AG04450 (cell line): Measurements from ENCODE around the gene CRPPA. TPM values are rescaled to one million over a fixed set of nuclear protein-coding genes. Genes with fewer than 3 reads are reported as not detected.
"Not testable (repeated sequence)": the region's sequence is repeated elsewhere in the genome, so short reads cannot be mapped to it uniquely, and the experiment has no call there.

Source experiments
- CTCF ChIA-PET: fragments of 300-600, 350-600 bp; formaldehyde crosslinking; extraction: SDS; loops from one replicate; lab custom pipeline; 2022; ENCODE audit warnings: antibody characterized with exemption, inconsistent platforms; lab: Charles Lee
- POLR2A ChIA-PET: fragments of 350-600 bp; formaldehyde crosslinking; extraction: SDS; loops from one replicate; lab custom pipeline; 2021; ENCODE audit warnings: antibody characterized with exemption, inconsistent platforms; lab: Yijun Ruan, JAX
- DNase-seq: peaks from one replicate; pipeline ENCODE4 v3.0.0-alpha.2; 2011; ENCODE audit warnings: low read depth, low spot score
- H3K27ac ChIP-seq: one replicate; pipeline ENCODE4 v1.5.1; 2012; ENCODE audit warnings: low read depth, low read length, control low read depth
- H3K27me3 ChIP-seq: one replicate; pipeline ENCODE4 v1.6.0; 2012; ENCODE audit warnings: low read length; ENCODE audit not compliant: control insufficient read depth, insufficient read depth
- H3K4me3 ChIP-seq: 2 replicates; pipeline ENCODE4 v1.5.1; 2011; ENCODE audit warnings: mild to moderate bottlenecking, low read depth, low read length, control low read depth
- H3K9me3 ChIP-seq: 2 replicates; pipeline ENCODE4 v1.5.1; 2012; ENCODE audit warnings: low read length; ENCODE audit not compliant: control insufficient read depth, insufficient read depth
- CTCF ChIP-seq: IDR thresholded peaks from 2 replicates; pipeline ENCODE4 v1.5.1; 2011; ENCODE audit warnings: low read depth, low read length, control low read depth, inconsistent platforms
- polyA plus RNA-seq: library from polyadenylated mRNA; depleted of rRNA; stranded (reverse); fragments of >200 nt; gene quantifications from 2 replicates; pipeline ENCODE4 v1.2.3, GENCODE V29; 2011

Gene CRPPA
- polyA plus RNA-seq, 1 experiment = 0.92 TPM

GRCh38 chr7:16462431-16462889 is 41.1 kb upstream of the CRPPA start:
- TF ChIP-seq CTCF = no peak
- POLR2A ChIA-PET = no interaction called here
- CTCF ChIA-PET = interaction anchor here (1.1 kb wide), 1 partner anchor 102 kb away, joined by 5 read pairs; no protein-coding TSS in a partner anchor
- no peaks in the 10 kb centered on the region for H3K27me3 ChIP-seq
- no peak overlapping the region for H3K27ac ChIP-seq
- no peaks in the 10 kb centered on the region for H3K9me3 ChIP-seq
- no peak for DNase-seq
- no peak overlapping the region for H3K4me3 ChIP-seq

DNA sequence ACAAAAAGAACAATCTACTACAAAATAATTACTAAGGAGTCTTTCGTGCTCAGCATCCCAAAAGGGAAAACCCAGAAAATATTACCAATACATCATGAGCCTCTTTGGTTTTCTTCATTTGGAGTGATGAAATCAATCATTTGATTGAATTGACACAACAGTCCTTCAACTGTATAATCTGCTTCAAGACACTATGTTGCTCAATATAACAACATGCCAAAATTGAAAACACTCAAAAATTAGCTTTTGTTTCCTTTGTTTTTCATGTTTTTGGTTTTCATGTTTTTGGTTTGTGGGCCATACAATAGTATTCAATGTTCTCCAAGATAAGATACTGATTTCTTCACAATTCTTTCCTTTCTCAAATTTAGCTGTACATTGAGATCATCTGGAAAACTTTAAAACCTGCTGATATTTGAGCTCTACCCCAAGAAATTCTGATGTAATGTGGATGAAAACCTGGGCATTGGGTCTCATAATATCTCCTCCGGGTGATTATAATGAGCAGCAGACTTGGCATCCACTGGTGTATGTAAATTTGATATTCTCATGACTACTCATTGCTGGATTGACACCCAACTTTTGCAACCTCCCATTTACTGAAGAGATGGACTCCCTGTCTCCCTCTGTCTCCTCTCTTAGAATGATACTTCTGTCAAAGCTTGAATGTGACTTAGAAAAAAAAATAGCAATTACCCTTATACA is 39.6 kb upstream of the CRPPA start:
- no peak for TF ChIP-seq CTCF
- Histone ChIP-seq H3K27ac (no peak overlapping the region), H3K4me3 (no peak overlapping the region), H3K27me3 (no peaks in the 10 kb centered on the region), H3K9me3 (no peaks in the 10 kb centered on the region)
- CTCF ChIA-PET = interaction anchor here (1.1 to 1.2 kb wide), 2 partner anchors 104 kb away, joined by 5 read pairs; no protein-coding TSS in a partner anchor
- no peak for DNase-seq
- POLR2A ChIA-PET = no interaction called here

- H3K9me3 ChIP-seq, CTCF ChIA-PET, H3K27ac ChIP-seq, H3K4me3 ChIP-seq, DNase-seq, H3K27me3 ChIP-seq, POLR2A ChIA-PET: not testable (repeated sequence)
Observed at GRCh38 chr7:16456303-16456702, 35.0 kb upstream of the CRPPA start.

DNA sequence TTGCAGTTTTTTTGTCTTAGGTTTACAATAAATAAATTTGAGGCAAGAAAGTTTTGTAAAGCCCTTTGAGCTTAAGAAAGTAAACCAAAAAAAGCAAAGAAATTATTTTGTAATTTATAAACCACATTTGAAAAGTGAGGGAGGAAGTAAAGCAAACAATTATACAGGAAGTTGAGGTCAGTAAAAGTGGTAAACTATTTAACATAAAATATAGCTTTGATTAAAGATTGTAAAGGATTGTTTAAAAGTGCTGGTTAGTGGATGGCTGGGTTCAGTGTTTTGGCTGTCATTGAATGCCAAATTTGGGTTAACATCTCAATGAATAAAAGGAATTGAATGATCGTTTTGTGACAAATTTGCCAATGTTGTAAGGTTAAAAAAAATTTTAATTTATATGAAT is 34.3 kb upstream of the CRPPA start:
- Histone ChIP-seq H3K9me3 (no peaks in the 10 kb centered on the region), H3K4me3 (no peak overlapping the region), H3K27ac (no peak overlapping the region), H3K27me3 (no peaks in the 10 kb centered on the region)
- CTCF ChIA-PET = interaction anchor here (0.7 kb wide), 1 partner anchor 8 kb away, joined by 3 read pairs; no protein-coding TSS in a partner anchor
- TF ChIP-seq CTCF = no peak
- POLR2A ChIA-PET = no interaction called here
- DNase-seq = no peak

DNA sequence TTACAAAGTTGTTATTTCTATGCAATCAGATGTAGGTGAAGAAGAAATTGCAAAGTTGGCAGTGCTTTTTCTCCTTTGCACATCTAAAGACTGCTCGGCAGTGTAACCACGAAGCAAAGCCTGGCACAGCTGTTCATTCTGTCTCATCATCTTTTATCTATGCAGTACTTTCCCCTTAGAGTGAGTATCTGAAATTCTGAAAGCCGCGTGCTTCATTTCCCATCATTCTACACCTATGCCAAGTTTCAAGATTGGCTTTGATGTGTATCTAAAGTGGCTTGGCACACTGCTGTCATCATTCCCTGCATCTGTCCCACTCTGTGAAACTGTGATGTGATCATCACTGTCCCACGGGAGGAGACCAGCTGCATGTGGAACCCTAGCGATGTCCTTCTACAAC is 29.0 kb upstream of the CRPPA start:
- POLR2A ChIA-PET = interaction anchor here (0.6 kb wide), 1 partner anchor 47 kb away, joined by 9 read pairs; no protein-coding TSS in a partner anchor
- DNase-seq = no peak

More for the DNA sequence above, 29.0 kb upstream of the CRPPA start:
- Histone ChIP-seq H3K27ac (no peak overlapping the region), H3K27me3 (no peaks in the 10 kb centered on the region), H3K4me3 (no peak overlapping the region), H3K9me3 (no peaks in the 10 kb centered on the region)
- no peak for TF ChIP-seq CTCF
- CTCF ChIA-PET = interaction anchor here (0.6 to 2.4 kb wide), 4 partner anchors 14 to 547 kb away, joined by 5 to 9 read pairs (median 6); no protein-coding TSS in a partner anchor
